ENCODE data around the gene GM2A.

Gene GM2A

DNA sequence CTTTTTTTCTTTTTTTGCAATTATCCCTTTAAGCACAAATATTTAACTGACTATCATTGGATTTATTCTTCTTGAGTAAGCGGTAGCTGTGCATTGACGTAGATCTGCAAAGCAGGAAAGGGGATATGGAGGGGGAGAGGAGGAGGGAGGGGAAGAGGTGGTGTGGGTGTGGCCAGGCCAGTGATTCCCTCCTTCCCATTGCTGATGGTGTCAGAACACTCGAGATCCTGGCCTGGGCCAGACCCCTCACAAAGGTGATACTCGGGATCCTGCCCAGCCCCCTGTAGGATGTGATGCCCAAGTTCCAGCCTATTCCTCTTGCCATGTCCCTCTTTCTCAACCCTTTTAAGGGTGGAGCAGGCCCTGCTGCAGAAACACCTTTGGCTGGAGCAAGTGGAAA, 40.6 kb downstream of the GM2A start:
- ChIA-PET POLR2A (no interaction called here), CTCF (no interaction called here)
- no peak for DNase-seq (ENCODE audit: extremely low spot score)
- TF ChIP-seq, protein P1, sequence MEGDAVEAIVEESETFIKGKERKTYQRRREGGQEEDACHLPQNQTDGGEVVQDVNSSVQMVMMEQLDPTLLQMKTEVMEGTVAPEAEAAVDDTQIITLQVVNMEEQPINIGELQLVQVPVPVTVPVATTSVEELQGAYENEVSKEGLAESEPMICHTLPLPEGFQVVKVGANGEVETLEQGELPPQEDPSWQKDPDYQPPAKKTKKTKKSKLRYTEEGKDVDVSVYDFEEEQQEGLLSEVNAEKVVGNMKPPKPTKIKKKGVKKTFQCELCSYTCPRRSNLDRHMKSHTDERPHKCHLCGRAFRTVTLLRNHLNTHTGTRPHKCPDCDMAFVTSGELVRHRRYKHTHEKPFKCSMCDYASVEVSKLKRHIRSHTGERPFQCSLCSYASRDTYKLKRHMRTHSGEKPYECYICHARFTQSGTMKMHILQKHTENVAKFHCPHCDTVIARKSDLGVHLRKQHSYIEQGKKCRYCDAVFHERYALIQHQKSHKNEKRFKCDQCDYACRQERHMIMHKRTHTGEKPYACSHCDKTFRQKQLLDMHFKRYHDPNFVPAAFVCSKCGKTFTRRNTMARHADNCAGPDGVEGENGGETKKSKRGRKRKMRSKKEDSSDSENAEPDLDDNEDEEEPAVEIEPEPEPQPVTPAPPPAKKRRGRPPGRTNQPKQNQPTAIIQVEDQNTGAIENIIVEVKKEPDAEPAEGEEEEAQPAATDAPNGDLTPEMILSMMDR (IDR thresholded peaks at IDR 0.05; ENCODE audit: control extremely low read depth, extremely low read depth, low read depth, missing control alignments): no peak

DNA sequence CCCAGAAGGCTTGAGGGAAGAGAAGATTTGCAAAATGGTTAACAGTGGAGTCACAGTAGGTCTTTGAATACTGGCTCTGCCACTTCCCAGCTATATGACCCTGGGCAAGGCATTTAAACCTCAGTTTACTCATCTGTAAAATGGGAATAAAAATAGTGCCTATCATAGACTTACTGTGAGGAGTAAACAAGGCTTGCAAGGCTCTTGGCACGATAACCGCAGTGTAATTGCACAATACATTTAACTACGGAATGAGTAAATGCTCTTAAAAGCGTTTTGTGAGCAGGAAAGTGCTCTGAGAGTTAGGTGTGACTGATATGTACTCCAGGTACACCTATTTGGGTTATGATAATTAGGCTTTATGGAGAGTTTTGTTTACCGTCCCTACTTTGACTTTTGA, 42.2 kb downstream of the GM2A start:
- ChIA-PET CTCF (interaction anchor here (4.5 kb wide), 1 partner anchor 22 kb away, joined by 14 read pairs; no protein-coding TSS in a partner anchor), POLR2A (no interaction called here)
- DNase-seq (ENCODE audit: extremely low spot score): no peak
- TF ChIP-seq, protein P1 (IDR thresholded peaks at IDR 0.05; ENCODE audit: control extremely low read depth, extremely low read depth, low read depth, missing control alignments): no peak

DNA sequence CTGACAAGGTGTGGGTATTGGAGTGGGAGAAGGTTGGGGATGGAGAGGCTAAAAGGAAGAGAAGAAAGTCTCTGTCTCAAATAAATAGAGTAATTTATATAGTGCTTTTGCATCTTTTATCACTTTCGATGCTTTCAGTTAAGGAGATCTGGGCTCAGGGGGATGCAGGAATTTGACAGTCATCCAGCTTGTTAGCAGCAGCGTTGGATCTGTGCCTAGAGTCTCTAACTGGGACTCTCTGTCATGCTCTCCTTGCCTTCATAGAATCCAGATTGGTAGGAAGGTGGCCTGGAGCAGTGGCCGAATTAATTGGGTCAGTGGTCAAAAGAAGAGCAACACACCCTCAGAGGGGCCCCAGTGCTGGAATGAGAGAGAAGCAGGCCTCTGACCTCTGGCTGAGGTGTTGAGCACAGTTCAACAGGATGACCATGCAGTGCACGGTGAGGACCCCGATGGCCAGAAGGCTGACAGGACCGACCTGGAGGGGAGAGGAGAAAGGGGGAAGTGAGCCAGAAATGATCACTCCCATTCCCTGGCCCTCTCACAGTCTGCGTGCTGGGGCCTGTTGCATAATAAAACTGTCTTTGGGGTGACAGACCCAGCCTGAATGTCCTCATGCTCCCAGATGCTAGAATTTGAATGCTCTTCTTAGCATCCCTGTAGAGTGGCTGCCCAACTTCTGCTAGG, 42.9 kb downstream of the GM2A start:
- no peak for DNase-seq (ENCODE audit: extremely low spot score)
- TF ChIP-seq, protein P1 (IDR thresholded peaks at IDR 0.05; ENCODE audit: control extremely low read depth, extremely low read depth, low read depth, missing control alignments): no peak
- ChIA-PET CTCF (interaction anchor here (0.9 to 4.5 kb wide), 3 partner anchors 9 to 21 kb away, joined by 3 to 14 read pairs (median 4); no protein-coding TSS in a partner anchor), POLR2A (no interaction called here)

DNA sequence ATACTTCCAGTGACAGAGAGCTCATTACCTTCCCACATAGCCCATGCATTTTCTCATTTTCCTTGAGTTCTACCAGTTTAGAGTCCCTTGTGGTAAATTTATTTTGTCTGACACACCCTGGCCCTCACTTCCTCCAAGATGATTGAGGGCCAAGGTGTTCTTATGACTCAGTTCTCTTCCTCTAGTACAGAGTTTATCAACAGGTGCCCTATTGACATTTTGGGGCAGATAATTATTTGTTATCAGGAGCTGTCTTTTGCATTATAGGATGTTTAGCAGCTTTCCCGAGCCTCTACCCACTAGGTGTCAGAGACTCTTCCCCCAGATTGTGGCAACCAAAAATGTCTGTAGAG, 43.5 kb downstream of the GM2A start:
- no peak for DNase-seq (ENCODE audit: extremely low spot score)
- CTCF ChIA-PET: interaction anchor here (0.9 to 4.5 kb wide), 3 partner anchors 9 to 20 kb away, joined by 3 to 14 read pairs (median 4); no protein-coding TSS in a partner anchor
- POLR2A ChIA-PET: no interaction called here
- TF ChIP-seq, protein P1 (IDR thresholded peaks at IDR 0.05; ENCODE audit: control extremely low read depth, extremely low read depth, low read depth, missing control alignments): no peak

DNA sequence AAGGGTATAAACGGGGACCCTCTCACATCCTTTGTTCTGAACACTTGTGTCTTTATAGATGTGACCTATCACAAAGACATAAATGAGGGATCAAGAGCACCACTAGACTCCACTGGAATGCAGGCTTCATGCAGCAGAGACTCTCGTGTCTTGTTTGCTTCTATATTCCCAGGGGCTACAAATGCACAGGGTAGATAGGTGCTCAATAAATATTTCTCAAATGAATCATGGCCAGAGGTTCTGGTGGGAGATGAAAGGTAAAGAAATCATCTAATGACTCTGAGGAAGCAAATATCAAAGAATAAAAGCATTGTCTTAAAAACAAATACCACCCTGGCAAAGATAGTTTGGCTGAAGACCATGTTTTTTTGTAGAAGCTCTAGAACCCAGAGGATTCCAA, 44.0 kb downstream of the GM2A start:
- TF ChIP-seq, protein P1 (IDR thresholded peaks at IDR 0.05; ENCODE audit: control extremely low read depth, extremely low read depth, low read depth, missing control alignments): no peak
- POLR2A ChIA-PET: no interaction called here
- CTCF ChIA-PET: interaction anchor here (0.9 to 4.5 kb wide), 4 partner anchors 8 to 182 kb away, joined by 3 to 14 read pairs (median 4); no protein-coding TSS in a partner anchor
- no peak for DNase-seq (ENCODE audit: extremely low spot score)

DNA sequence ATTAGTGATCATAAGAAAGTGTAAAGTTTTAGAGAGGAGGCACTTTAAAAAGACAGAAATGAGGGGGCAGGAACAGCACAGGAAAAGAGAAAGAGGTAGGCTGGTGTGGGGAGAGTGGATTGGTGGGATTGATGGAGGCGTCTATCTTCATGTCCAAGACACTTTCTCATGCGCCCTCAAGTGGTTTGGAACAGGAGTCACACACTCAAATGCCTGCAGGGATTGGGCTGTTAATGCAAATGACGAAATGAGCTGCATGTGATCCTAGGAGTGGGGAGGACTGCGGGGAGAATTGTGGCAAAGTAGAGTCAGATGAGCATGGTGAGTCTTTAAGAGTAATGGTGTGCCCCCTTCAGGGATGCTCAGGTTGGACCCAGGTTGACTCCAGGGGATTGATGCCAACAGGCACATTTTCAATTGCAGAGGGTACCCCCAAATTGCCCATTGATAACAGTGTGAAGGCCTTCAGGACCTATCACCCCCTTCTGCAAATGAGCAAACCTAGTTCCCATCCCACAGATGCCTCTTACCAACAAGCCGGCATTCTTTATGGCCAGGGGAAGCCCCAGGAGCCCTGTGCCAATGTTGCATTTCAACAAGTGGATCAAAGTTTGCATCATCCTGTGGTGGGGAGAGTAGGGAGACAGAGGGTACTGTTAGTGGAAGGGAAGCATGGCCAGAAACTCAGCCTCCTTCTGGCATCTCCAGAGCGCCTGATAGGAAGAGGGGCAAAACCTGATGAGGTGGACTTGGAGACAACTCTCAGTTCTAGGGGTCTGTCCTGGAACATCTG, 45.3 kb downstream of the GM2A start:
- CTCF ChIA-PET: interaction anchor here (1.1 to 4.5 kb wide), 3 partner anchors 12 to 183 kb away, joined by 3 to 14 read pairs (median 3); no protein-coding TSS in a partner anchor
- no peak for DNase-seq (ENCODE audit: extremely low spot score)
- POLR2A ChIA-PET: no interaction called here

More for the DNA sequence above, 45.3 kb downstream of the GM2A start:
- TF ChIP-seq, protein P1 (IDR thresholded peaks at IDR 0.05; ENCODE audit: control extremely low read depth, extremely low read depth, low read depth, missing control alignments): no peak
